HS-27A (cell line): ENCODE data around the gene PQBP1.
"Not testable (repeated sequence)": the region's sequence is repeated elsewhere in the genome, so short reads cannot be mapped to it uniquely, and the experiment has no call there.

Source experiments
- DNase-seq: peaks from one replicate; pipeline ENCODE4 v3.0.0-alpha.2; 2012; ENCODE audit warnings: low read depth, missing footprints

Gene PQBP1, protein sequence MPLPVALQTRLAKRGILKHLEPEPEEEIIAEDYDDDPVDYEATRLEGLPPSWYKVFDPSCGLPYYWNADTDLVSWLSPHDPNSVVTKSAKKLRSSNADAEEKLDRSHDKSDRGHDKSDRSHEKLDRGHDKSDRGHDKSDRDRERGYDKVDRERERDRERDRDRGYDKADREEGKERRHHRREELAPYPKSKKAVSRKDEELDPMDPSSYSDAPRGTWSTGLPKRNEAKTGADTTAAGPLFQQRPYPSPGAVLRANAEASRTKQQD

DNA sequence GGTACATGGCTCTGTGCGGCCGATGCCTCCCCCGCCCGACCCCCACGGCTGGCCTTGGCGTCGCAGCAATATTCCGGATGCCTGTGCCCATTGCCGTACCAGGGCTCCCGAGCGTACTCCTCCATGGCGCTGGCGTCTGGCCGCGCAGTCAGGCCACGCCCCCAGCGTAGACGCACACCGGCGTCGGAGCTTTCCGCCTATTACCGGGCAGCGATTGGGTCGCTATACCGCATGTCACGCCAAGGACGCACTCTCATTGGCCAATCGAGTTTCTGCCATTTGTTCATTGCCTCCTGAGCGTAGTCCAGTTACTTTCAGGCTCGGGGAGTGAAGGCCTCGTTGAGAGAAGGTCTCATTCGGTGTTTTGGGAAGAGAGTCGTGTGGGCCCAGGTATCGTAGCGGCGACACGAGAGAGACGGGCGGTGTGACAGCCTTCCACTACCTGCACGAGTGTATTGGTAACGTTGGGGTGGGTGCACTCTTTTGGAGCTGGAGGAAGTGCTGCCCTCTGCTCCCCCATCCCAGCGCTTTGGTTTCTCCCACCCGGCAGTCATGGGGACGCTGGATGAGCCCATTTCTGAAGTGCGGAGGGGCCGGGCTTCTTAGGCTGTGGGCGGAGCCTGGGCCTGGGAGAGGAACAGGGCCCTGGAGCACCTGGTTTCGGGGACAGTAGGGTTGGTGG, at the start of gene PQBP1, which contains the start of gene TIMM17B:
TSS of gene PQBP1 (plus strand) at position 306 of the 682 bp plus-strand sequence. CDS start 580 bp downstream, outside the sequence.
TSS of gene TIMM17B (minus strand) at position 144 of the 682 bp plus-strand sequence. CDS start at position 125, 19 bp downstream.
- DNase-seq: peak; percentile 81

DNA sequence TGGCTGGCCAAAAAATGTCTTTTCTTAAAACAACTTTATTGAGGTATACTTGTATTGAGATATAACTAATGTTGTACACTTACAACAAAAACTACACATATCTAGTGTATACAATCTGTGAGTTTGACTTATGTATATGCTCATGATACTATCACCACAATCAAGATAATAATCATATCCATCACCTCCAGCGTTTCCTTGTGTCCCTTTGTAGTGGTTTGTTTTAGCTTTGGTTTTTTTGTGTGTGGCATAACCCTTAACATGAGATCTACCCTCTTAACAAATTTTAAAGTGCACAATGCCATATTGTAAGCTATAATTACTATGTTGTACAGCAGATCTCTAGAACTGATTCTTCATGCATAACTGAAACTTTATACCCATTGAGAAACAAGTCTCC, 48.9 kb upstream of the PQBP1 start:
- no peak for DNase-seq

DNA sequence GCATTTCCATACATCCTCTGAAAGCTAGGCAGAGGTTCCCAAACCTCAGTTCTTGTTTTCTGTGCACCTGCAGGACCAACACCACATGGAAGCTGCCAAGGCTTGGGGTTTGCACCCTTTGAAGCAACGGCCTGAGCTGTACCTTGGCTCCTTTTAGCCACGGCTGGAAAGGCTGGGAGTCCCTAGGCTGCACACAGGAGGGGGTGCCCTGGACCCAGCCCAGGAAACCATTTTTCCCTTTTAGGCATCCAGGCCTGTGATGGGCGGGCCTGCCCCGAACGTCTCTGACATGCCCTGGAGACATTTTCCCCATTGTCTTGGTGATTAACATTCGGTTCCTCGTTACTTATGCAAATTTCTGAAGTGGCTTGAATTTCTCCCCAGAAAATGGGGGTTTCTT, 44.9 kb upstream of the PQBP1 start:
- no peak for DNase-seq

DNA sequence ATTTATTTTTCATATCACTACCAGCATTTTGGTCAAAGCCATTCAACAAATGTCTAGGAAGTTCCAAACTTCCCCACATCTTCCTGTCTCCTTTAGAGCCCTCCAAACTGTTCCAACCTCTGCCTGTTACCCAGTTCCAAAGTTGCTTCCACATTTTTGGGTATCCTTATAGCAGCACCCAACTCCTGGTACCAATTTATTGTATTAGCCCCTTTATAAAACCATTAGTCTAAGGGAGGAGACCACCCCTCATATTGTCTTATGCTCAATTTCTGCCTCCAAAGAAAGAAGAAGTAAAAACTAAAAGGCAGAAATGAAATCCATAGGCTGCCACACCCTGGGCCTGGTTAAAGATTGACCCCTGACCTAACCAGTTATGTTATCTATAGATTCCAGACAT, 44.2 kb upstream of the PQBP1 start:
- not testable (repeated sequence) for DNase-seq

DNA sequence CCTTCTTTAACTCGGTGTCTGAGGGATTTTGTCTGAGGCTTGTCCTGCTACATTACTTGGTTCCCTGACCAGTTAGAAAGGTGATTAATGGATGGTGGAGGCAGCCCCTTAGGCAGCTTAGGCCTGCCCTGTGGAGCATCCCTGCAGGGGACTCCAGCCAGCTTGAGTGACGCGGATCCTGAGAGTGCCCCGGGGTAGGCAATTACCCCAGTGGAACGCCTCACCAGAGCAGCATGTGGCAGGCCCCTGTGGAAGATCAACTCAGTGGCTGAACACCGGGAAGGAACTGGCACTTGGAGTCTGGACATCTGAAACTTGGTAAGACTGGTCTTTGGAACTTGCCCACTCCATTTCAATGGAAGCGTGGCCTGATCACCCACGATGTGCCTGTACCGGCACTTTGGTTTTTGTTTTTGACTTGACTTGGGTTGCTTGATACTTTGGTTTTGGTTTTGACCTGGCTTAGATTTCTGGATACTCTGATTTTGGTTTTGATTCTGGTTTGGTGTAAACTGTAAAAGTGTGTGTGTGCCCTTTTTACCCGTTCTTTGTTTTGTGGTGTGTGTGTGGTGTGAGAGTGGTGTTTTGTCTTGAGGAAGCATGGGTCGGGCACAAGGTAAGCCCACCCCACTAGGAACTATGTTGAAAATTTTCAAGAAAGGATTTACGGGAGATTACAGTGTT, 43.5 kb upstream of the PQBP1 start:
- not testable (repeated sequence) for DNase-seq

DNA sequence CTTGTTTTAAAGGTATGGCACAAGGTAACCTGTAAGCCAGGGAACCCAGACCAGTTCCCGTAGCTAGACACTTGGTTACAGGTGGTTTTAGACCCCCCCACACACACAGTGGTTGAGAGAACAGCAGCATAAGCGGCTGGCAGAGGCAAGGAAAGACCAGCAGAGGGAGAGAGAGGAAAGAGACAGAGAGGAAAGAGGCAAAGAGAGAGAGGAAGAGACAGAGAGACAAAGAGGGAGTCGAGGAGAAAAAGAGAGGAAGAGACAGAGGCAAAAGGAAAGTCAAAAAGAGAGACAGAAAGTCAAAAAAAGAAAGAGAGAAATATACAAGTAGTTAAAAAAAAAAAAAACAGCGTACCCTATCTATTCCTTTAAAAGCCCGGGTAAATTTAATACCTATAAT, 42.8 kb upstream of the PQBP1 start:
- no peak for DNase-seq

DNA sequence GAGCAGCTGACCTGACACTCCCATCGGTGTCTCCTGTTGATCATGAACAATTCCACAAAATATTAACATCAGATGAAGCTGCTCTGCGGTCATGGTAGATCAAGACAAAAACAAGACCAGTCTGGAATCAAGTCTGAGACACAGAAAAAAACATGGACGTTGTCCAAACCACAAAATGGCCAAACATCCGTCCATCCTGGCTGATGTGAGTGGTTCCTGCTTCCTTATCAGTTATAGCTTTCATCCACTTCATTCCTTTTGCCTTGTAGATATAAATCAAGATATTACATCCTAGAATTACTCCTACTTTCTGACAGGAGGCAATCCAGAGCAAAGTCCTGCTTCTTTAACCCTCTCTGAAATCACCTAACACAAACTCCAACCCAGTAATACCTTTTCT, 33.5 kb upstream of the PQBP1 start:
- DNase-seq: peak; percentile 24

DNA sequence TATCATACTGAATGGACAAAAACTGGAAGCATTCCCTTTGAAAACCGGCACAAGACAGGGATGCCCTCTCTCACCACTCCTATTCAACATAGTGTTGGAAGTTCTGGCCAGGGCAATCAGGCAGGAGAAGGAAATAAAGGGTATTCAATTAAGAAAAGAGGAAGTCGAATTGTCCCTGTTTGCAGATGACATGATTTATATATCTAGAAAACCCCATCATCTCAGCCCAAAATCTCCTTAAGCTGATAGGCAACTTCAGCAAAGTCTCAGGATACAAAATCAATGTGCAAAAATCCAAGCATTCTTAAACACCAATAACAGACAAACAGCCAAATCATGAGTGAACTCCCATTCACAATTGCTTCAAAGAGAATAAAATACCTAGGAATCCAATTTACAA, 25.7 kb upstream of the PQBP1 start:
- not testable (repeated sequence) for DNase-seq

DNA sequence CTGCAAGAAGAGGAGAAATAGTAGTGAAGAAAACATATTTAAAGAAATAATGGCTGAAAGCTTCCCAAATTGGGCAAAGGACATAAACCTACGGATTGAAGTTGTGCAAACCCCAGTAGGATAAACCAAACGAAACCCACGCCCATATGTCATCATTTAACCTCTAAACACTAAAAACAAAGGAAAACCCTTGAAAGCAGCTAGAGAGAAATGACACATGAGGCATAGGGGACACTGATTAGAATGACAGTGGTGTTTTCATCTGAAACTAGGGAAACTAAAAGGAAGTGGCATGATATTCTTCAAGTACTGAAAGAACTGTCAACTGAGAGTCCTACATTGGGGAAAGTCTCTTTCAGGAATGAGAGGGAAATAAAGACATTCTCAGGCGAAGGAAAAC, 20.8 kb upstream of the PQBP1 start:
- not testable (repeated sequence) for DNase-seq

DNA sequence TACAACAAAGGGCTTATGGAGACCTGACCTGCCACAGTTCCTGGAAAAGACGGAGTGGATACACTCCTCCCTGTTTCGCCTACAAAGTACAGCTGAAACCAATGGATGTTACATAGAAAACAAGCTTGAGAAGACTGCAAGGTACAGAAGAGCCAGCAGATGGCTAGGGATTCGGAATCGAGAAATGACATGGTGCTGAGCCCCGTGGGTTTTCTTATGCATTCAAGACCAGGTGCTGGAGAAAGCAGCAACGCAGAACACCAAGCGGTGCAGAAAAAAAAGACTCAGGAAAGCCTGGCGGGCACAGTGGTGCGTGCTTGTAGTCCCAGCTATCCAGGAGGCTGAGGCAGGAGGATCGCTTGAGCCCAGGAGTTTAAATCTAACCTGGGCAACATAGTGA, 14.0 kb upstream of the PQBP1 start:
- no peak for DNase-seq

DNA sequence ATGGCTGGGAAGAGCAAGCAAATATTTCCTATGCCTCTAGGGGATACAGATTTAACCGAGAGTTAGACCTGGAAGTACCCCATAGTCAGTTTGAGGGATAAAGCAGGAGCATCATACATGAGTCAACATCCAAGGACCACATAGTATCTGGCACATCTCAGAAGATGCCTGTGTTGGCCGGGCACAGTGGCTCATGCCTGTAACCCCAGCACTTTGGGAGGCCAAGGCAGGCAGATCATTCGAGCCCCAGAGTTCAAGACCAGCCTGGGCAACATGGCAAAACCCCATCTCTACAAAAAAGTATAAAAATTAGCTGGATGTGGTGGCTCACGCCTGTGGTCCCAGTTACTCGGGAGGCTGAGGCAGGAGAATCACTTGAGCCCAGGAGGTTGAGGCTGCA, 11.1 kb upstream of the PQBP1 start:
- not testable (repeated sequence) for DNase-seq

DNA sequence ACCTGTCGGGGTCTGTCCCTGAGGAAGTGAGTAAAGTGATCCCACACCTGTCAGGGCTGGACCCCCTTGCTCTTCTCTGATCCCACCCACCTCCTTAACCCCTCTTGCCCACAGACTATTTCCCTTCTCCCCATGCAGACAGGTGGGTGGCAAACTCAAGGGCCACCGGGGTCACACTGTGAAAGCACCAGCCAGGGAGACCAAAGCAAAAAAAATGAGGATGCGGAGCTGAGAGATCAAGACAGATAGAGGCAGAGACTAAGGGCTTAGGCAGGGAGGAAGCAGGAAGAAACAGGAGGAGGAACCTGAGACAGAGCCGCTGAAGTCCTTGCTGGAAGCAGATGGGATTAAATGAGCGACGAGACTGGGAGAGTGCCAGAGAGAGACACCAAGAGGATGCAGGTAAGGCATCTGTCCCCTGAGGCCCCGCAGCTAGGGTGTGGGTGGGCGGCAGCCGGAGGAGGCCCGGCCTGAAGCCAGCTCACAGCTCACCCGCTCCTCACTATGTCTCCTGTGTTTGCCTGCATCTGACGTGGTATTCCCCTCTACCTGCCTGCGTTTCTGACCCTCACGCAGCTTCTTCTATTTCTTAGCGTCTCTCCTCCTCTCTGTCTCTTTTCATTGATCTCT, 7.3 kb upstream of the PQBP1 start:
- no peak for DNase-seq

DNA sequence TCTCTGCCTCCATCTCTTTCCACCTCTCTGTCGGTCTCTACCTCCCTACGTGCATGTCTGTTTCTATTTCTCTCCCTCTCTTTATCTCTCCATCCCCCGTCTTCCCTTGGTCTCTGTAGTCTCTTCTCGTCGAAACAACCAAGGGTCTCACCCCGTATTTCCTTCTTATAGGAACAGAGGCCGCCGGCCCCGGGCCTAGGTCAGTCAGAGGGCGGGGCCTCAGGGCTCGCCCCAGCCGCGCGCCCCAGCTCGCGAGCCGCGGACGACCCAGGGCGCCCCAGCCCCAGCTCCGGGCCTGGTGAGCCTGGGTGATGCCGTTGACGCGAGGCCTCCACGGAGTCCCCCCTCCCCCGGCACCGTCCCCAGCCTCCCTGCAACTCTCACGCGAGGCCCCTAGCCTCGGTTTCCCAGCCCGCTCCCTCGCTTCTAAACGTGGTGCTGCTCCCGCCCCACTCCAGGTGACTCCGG, 6.8 kb upstream of the PQBP1 start:
- DNase-seq: no peak

DNA sequence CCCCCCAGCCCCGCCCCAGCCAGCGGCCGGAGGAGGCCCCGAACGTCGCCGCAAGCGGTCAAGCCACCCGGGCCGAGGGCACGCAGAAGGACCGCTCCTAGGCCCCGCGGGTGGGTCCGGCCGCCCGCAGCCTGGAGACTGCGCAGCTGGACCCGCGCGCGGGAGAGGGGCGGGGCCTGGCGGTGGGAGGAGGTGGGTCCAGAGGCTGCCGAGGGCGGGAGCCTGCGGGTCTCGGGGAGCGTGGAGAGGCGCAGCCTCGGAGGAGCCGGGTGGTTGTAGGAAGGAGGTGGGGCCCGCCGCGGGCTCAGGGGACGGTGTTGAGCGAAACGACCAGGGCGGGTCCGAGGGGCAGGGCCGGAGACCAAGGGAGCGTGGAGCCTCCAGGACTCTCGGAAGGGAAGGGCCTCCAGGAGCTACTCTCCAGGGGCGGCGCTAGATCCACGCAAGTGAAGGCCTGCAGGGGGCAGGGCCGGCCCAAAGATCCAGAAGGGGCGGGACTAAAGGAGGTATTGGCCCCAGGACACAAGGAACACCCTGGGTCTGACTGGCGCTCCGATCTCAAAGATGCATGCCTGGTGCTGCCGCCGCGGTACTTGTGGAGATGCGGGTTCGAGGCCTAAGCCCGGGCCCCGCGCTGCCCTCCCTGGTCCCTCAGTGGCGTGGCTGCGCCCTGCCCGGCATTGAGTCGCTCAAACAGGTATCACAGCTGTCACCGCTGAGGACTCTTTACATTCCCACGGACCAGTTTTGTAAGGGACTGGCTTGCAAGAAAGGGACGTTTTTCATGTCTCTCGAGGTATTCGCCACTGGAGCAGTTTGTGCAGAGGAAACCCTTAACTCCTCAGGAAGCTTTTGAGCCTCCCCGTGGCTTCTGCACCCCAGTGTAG, 6.1 kb upstream of the PQBP1 start:
- DNase-seq: peak; percentile 35

DNA sequence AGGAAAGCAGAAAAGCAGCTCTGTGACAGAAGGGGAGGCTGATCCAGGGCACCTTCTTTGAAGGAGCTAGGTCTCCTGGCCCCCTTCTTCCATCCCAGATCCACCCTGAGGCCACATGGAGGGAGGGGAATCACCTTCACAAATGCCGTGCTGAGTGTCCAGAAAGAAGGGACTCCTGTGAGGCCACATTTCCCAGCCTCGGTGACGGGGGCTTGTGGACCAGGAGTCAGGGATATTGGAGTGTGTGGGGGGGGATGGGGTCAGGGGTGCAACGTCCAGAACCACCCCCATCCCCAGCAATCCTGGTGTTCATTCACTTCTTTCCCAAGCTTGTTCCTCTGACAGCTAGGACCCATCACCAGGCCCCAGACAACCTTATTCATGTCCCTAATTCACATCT, 4.8 kb upstream of the PQBP1 start:
- no peak for DNase-seq

DNA sequence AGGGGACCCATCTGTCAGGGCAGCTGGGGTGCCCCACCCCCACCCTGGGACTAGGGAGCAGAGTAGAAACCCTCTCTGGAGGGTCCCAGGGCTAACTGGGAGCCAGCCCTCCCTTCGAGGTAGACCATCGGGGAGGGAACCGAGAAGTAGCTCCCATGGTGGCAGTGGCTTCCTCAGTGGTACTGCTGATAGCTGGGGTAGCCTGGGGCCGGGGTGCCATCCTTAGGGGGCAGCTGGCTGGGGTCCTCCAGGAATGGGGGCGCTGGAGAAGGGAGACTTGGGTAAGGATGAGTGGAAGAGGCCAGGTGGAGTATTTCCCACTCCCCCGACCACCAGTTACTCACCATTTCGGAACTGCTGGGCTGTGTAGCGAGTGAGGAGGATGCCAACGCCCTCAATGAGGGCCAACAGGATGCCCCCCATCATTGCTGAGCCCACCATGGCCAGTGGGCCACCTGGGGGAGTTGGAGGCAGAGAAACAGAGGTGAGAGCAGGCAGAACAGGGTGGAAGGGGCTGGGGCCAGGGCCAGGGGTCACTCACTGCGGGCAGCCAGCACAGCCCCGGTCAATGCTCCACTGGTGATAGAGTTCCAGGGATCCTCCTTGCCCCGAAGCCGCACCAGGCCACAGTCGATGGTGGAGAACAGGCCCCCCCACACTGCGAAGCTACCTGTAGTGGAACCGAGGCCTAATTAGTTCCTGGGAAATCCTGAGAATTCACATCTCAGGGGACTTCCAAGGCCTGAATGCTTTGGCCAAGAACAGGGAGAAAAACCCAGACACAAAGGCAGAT, 4.0 kb upstream of the PQBP1 start:
- no peak for DNase-seq

DNA sequence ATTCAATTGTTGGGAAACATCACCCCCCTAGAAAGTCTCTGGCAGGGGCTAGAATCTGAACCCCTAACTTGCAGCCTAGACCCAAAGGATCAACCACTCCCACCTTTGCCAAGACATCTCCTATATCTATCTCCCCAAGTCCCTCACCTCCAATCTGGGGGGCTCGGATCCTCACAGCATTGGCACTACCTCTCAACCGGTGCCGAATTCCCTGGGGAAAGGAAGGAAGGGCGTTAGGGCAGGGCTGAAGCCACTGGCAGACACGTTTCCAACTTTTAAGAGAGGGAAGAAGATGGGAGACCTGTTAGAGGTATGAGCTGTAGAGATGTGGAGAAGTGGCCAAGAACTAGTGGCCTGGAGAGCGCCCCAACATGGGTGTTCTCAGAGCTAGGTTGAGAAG, 2.8 kb upstream of the PQBP1 start:
- DNase-seq: no peak

DNA sequence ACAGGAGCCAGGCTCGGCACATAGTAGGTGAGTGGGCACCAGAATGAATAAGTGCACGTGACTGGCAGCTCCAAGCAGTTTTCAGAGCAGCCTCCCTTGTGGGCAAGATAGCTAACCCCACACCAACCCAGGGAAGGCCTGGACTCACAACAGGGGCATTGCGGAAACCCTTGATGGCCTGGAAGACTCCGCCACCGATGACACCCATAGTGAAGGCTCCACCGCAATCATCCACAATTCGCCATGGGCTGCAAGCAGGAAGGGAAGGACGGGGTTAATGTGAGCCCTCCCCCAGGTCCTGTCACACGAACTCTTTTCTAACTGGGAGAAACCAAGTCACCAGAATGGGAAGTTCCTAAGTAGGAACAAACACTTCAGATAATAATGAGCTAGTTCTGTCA, 1.1 kb upstream of the PQBP1 start:
- no peak for DNase-seq

DNA sequence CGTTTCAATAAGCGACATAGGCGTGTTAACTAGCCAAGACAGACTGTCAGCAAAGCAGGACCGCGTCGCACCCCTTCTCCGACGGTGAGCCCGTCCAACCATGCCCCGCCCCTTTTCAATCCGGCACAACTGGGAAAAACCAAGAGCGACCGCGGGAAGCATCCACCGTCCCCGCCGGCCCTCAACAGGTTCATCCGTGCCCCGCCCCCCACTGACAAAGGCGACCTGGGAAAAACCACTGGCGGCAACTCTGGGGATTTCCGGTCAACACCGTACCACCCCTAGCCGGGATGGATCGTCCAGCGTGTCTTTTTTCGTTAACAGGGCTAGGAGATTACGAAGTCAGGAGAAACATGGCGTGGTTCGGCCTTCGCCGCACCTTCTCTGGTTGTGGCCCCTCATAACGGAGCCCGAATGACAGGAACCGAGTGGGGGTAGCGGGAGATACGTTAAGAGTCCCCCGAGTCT, 539 bp upstream of the PQBP1 start:
- no peak for DNase-seq

DNA sequence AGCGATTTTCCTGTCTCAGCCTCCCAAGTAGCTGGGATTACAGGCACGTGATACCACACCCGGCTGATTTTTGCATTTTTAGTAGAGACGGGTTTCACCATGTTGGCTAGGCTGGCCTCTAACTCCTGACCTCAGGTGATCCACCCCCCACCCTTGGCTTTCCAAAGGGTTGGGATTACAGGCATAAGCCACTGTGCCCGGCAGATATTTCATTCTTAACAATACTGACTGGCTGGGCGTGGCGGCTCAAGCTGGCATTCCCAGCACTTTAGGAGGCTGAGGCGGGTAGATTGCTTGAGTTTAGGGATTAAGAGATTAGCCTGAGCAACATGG, 1.3 kb downstream of the PQBP1 start:
- DNase-seq: no peak

DNA sequence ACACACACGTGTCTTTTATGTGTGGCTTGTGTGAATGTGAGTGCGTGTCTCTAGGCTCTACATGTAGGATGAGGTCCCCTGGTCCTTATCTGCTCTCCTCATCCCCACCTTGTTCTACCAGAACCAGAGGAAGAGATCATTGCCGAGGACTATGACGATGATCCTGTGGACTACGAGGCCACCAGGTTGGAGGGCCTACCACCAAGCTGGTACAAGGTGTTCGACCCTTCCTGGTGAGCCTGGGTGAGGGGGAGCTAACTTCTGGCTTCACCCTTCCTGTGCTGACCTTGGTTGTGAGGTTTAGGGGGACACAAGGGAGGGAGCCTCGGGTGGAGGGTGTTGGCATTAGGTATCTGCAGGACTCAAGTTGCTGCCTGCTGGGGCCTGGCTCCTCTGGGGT, 3.3 kb downstream of the PQBP1 start:
- no peak for DNase-seq
